Lower lobe of right lung (tissue), 2 donors: Measurements from ENCODE around the gene ZNF728. TPM values are rescaled to one million over a fixed set of nuclear protein-coding genes. Genes with fewer than 3 reads are reported as not detected.
A peak's percentile ranks its signal among the peaks of the same experiment; 100 is the strongest.

Experiments used
- ATAC-seq, 2 donors: fragments of 200-7000 bp; cut with Tn5 transposase; one replicate each; pipeline ENCODE4 v1.9.1; 2020 to 2022; ENCODE audit warnings: mild to moderate bottlenecking in 2 of 2, moderate library complexity in 2 of 2
- DNase-seq: peaks from one replicate; pipeline ENCODE4 v3.0.0-alpha.2; 2020
- H3K27ac ChIP-seq: fragments of 200-600 bp; one replicate; pipeline ENCODE4 v1.8.0; 2022
- H3K27me3 ChIP-seq: fragments of 200-600 bp; one replicate; pipeline ENCODE4 v1.8.0; 2022; ENCODE audit warnings: low read depth
- H3K36me3 ChIP-seq: fragments of 200-600 bp; one replicate; pipeline ENCODE4 v1.8.0; 2022; ENCODE audit warnings: mild to moderate bottlenecking
- H3K4me1 ChIP-seq: fragments of 200-600 bp; one replicate; pipeline ENCODE4 v1.8.0; 2022
- H3K4me3 ChIP-seq: fragments of 200-600 bp; one replicate; pipeline ENCODE4 v1.8.0; 2022; ENCODE audit warnings: mild to moderate bottlenecking
- H3K9me3 ChIP-seq: fragments of 200-600 bp; one replicate; pipeline ENCODE4 v1.8.0; 2022
- CTCF ChIP-seq: fragments of 200-600 bp; IDR thresholded peaks from one replicate; pipeline ENCODE4 v1.8.0; 2022; ENCODE audit warnings: antibody characterized with exemption, mild to moderate bottlenecking
- intact Hi-C: fragments of 100-400 bp; cut with DNase I; formaldehyde crosslinking; loops from one replicate; pipeline ENCODE4 v1.11.0; 2022
- long read RNA-seq: library from polyadenylated mRNA; unstranded; transcript quantifications from one replicate; pipeline ENCODE4 v2.0.0, GENCODE V29; 2021
- total RNA-seq: library from RNA; stranded (reverse); fragmentation: NEBNext Ultra II Directional; extraction: Animal tissue kit (Norgen Biotek cat#: 25700); gene quantifications from one replicate; pipeline ENCODE4 v1.2.1, GENCODE V29; 2021
- donor health status: DM: no; HTN: yes; CAD: no; lungs with severe emphysema.

Gene ZNF728
- total RNA-seq = 0.74 TPM
- long read RNA-seq = 0 reads

GRCh38 chr19:23002690-23003422 lies at the start of gene ZNF728:
Gene ZNF728, minus strand, starts transcription at chr19:23003176. Its CDS starts 146 bp downstream, at chr19:23003030.
- no peaks in the 10 kb centered on the region for H3K4me1 ChIP-seq
- DNase-seq (peak; percentile 49), ATAC-seq (peak; percentile 41 to 49)
- H3K4me3 ChIP-seq = peak within 1 kb of the TSS; percentile 45
- TF ChIP-seq CTCF = no peak
- H3K9me3 ChIP-seq = peaks cover 22% of the 10 kb centered on the region
- no peaks in the 10 kb centered on the region for H3K36me3 ChIP-seq
- intact Hi-C loops = no loop called here
- no peak within 1 kb of the TSS for H3K27ac ChIP-seq
- no peaks in the 10 kb centered on the region for H3K27me3 ChIP-seq

DNA sequence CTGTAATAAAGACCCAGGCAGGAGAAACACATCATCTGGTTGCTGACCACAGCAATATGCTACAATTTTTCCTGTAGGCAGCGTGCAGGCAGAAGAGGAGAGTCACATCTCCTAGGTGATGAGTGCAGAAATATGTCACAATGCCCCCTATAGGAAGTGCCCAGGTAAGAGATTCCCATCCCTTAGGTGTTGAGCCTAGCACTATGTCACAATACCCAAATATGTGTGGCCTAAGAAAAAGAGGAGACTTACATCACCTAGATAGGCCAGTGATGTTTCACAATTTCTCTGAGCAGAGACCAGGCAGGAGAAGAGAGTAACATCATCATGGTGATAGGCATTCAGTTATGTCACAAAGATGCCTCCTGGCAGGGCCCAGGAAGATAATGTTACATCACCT lies 49.4 kb upstream of the ZNF728 start:
- ATAC-seq (no peak), DNase-seq (no peak)
- no peaks in the 10 kb centered on the region for H3K36me3 ChIP-seq
- peaks cover 3% of the 10 kb centered on the region for H3K9me3 ChIP-seq
- intact Hi-C loops = no loop called here
- H3K4me1 ChIP-seq = no peaks in the 10 kb centered on the region
- H3K4me3 ChIP-seq = no peak overlapping the region
- no peak overlapping the region for H3K27ac ChIP-seq
- TF ChIP-seq CTCF = no peak
- no peaks in the 10 kb centered on the region for H3K27me3 ChIP-seq

- intact Hi-C loops = no loop called here
- DNase-seq = no peak
- no peaks in the 10 kb centered on the region for H3K36me3 ChIP-seq
- no peaks in the 10 kb centered on the region for H3K4me1 ChIP-seq
- no peaks in the 10 kb centered on the region for H3K27me3 ChIP-seq
- H3K4me3 ChIP-seq = no peak overlapping the region
- TF ChIP-seq CTCF = no peak
- no peak overlapping the region for H3K27ac ChIP-seq
- H3K9me3 ChIP-seq = peaks cover 3% of the 10 kb centered on the region
- no peak for ATAC-seq
Measured at GRCh38 chr19:23049256-23049655, 46.3 kb upstream of the ZNF728 start.

GRCh38 chr19:23046743-23047142 lies 43.8 kb upstream of the ZNF728 start:
- no peak for TF ChIP-seq CTCF
- no peak overlapping the region for H3K4me3 ChIP-seq
- no peak for ATAC-seq
- no peaks in the 10 kb centered on the region for H3K36me3 ChIP-seq
- peaks cover 3% of the 10 kb centered on the region for H3K9me3 ChIP-seq
- no peaks in the 10 kb centered on the region for H3K27me3 ChIP-seq
- no peak overlapping the region for H3K27ac ChIP-seq
- DNase-seq = no peak
- intact Hi-C loops = no loop called here
- no peaks in the 10 kb centered on the region for H3K4me1 ChIP-seq

DNA sequence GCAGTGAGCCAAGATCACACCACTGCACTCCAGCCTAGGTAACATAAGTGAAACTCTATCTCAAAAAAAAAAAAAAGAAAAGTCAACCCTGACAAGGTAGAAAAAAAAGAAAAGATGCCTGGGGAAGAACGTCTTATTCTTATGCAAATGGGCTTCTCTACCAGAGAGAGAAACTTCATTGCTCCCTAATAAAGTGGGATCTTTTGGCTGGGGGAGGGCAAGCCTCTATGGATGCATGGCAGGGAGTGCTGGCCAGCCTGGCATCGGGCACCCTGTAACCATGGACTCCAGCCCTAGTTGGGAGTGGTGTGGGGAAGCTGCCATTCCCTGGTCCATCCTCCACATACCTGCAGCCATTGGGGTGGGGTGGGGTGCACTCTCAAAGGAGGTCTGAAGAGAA lies 30.7 kb upstream of the ZNF728 start:
- intact Hi-C loops = no loop called here
- Histone ChIP-seq H3K9me3 (no peaks in the 10 kb centered on the region), H3K4me1 (no peaks in the 10 kb centered on the region), H3K36me3 (no peaks in the 10 kb centered on the region), H3K4me3 (no peak overlapping the region), H3K27me3 (no peaks in the 10 kb centered on the region), H3K27ac (no peak overlapping the region)
- no peak for TF ChIP-seq CTCF
- ATAC-seq (no peak), DNase-seq (no peak)
